Stimulated activated CD8-positive, alpha-beta memory T cell treated with anti-CD3 and anti-CD28 coated beads, Interleukin-7, amount 100 ng/mL, for 4 hours (primary cell): ENCODE results near the gene MRPL58.

Experiments
- DNase-seq, 2 donors: peaks; one replicate each; pipeline ENCODE4 v3.0.0-alpha.2; 2020; ENCODE audit warnings: low read depth in 2 of 2

MRPL58 gene

GRCh38 chr17:75047398-75048098 lies 35.1 kb downstream of the MRPL58 start:
- DNase-seq = peak in 1 of 2 donors; percentile 13

- no peak for DNase-seq
Measured at GRCh38 chr17:75048249-75048878, 35.9 kb downstream of the MRPL58 start.

GRCh38 chr17:75049057-75049456 lies 36.6 kb downstream of the MRPL58 start:
- no peak for DNase-seq

GRCh38 chr17:75049706-75050105 lies 37.2 kb downstream of the MRPL58 start:
- DNase-seq = no peak

GRCh38 chr17:75051941-75052340 lies 39.5 kb downstream of the MRPL58 start:
- no peak for DNase-seq

GRCh38 chr17:75059369-75060345 lies 47.2 kb downstream of the MRPL58 start:
- no peak for DNase-seq

- DNase-seq = no peak
Measured at GRCh38 chr17:75060434-75061054, 48.1 kb downstream of the MRPL58 start.

- no peak for DNase-seq
Measured at GRCh38 chr17:75061055-75061438, 48.6 kb downstream of the MRPL58 start.

GRCh38 chr17:75061618-75062017 lies 49.1 kb downstream of the MRPL58 start:
- DNase-seq = no peak

GRCh38 chr17:75063201-75063600 lies 50.7 kb downstream of the MRPL58 start:
- DNase-seq = no peak

GRCh38 chr17:75063626-75064025 lies 51.2 kb downstream of the MRPL58 start:
- no peak for DNase-seq

- DNase-seq = no peak
Measured at GRCh38 chr17:75064040-75064439, 51.6 kb downstream of the MRPL58 start.

GRCh38 chr17:75064460-75064859 lies 52.0 kb downstream of the MRPL58 start:
- no peak for DNase-seq

GRCh38 chr17:75064867-75065561 lies 52.5 kb downstream of the MRPL58 start:
- DNase-seq = no peak

- no peak for DNase-seq
Measured at GRCh38 chr17:75065562-75066151, 53.2 kb downstream of the MRPL58 start.

GRCh38 chr17:75067856-75068255 lies 55.4 kb downstream of the MRPL58 start:
- no peak for DNase-seq

GRCh38 chr17:75068750-75069149 lies 56.3 kb downstream of the MRPL58 start:
- DNase-seq = no peak

GRCh38 chr17:75069783-75070182 lies 57.3 kb downstream of the MRPL58 start:
- no peak for DNase-seq
